ENCODE measurements around the gene ZNF486.
"Not testable (repeated sequence)": the region's sequence is repeated elsewhere in the genome, so short reads cannot be mapped to it uniquely, and the experiment has no call there.

GRCh38 chr19:20221605-20222004 lies 54.6 kb downstream of the ZNF486 start:
- not testable (repeated sequence) for TF ChIP-seq CTCF, POLR2A (IDR thresholded peaks at IDR 0.05)
